Left ventricle myocardium superior (tissue), 1 donor: Measurements from ENCODE around the gene PDXDC1. TPM values are rescaled to one million over a fixed set of nuclear protein-coding genes. Genes with fewer than 3 reads are reported as not detected.
"Not testable (repeated sequence)": the region's sequence is repeated elsewhere in the genome, so short reads cannot be mapped to it uniquely, and the experiment has no call there.

Source experiments
- ATAC-seq: fragments of 200-7000 bp; cut with Tn5 transposase; one replicate; pipeline ENCODE4 v1.9.1; 2020; ENCODE audit warnings: mild to moderate bottlenecking, moderate library complexity
- DNase-seq: peaks from one replicate; pipeline ENCODE4 v3.0.0-alpha.2; 2020
- intact Hi-C: fragments of 100-400 bp; cut with micrococcal nuclease; formaldehyde crosslinking; loops from one replicate; pipeline ENCODE4 v1.11.0; 2022
- total RNA-seq: library from RNA; stranded (reverse); fragmentation: NEBNext Ultra II Directional; extraction: Animal tissue kit (Norgen Biotek cat#: 25700); gene quantifications from one replicate; pipeline ENCODE4 v1.2.1, GENCODE V29; 2021
- donor health status: DM: no; HTN: yes; CAD: no; lungs with severe emphysema.

Gene PDXDC1
- total RNA-seq, 1 donor from 2014 or later, result 82.0 TPM

DNA sequence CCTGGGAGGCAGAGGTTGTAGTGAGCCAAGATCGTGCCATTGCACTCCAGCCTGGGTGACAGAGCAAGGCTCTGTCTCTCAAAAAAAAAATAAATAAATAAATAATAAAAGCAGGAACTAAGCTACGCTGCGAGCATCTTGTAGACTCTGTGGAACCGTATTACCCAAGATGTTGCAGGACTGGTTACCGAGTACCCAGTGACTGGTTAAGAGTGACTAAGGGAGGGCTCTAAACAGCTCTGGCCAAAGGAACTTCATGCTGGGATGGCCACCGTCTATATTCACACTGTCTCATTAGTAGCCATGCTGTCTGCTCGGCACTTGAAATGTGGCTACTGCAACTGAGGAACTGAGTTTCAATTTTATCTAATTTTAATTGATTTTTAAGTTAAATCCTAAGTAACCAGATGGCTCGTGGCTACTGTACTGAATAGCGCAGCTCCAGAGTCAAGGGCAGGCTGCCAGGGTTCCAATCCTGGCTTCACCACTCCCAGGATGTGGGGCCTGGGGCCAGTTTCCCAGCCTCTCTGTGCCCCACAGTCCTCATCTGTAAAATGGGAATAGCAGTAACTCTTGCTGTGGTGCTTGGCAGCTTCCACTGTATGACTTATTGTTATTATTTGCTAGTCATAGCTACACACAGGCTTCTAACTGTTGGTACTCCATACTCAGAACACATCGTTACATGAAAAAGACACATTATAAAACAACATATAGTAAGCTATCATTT, 78.1 kb downstream of the PDXDC1 start:
- intact Hi-C loops, result no loop called here
- DNase-seq (peak; percentile 58), ATAC-seq (no peak)

DNA sequence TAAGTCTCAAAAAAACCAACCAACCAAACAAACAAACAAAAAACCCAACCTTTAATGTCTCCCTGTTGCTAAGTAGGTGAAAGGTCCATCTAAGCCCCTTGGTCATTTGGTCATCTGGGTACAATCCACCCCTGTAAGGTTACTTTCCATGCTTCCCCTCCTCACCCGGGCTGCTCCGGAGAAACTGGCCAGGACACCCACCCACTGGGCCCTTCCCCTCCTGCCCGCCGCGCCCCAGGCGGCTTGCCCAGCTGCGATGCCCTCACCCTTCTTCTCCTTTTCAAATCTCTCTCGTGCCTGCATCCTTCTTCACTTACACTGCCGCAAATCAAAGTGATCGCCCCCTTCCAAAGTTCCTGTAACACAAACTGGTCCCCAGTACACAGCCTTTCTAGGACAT, 79.1 kb downstream of the PDXDC1 start:
- intact Hi-C loops, result no loop called here
- ATAC-seq, result no peak
- no peak for DNase-seq

DNA sequence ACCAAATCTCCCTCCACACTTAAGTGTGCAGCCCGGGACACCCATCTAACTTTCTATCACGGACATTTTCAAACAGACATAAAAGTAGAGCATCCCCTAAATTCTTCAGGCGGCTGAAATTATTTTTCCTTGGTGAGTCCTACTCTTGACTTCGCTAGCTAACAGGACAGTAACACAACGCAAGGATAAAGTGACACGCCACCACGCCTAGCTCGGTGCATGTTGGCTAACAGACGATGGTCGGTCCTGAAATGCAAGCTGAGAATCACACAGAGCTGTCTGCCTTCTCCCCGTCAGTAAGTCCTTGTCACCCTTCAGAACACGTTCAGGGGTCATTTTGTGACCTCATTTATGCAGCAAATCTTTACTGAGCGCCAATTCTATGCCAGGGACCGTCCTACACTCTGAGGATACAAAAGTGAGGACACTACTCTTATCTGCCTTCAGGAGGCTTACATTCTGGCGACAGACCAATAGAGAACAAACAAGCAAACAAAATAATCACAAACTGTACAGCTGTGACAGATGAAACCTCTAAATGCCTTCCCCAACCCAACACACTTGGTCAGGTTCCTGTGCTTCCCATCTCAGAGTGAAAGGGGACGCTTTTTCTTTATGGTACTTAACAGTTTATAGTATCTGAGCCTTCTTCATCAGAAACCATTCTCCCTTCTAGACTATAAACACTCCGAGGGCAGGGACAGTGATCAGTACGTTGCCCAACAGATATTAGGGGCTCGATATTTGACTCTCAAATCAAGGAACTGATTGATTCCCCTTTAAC, 79.7 kb downstream of the PDXDC1 start:
- DNase-seq, result no peak

DNA sequence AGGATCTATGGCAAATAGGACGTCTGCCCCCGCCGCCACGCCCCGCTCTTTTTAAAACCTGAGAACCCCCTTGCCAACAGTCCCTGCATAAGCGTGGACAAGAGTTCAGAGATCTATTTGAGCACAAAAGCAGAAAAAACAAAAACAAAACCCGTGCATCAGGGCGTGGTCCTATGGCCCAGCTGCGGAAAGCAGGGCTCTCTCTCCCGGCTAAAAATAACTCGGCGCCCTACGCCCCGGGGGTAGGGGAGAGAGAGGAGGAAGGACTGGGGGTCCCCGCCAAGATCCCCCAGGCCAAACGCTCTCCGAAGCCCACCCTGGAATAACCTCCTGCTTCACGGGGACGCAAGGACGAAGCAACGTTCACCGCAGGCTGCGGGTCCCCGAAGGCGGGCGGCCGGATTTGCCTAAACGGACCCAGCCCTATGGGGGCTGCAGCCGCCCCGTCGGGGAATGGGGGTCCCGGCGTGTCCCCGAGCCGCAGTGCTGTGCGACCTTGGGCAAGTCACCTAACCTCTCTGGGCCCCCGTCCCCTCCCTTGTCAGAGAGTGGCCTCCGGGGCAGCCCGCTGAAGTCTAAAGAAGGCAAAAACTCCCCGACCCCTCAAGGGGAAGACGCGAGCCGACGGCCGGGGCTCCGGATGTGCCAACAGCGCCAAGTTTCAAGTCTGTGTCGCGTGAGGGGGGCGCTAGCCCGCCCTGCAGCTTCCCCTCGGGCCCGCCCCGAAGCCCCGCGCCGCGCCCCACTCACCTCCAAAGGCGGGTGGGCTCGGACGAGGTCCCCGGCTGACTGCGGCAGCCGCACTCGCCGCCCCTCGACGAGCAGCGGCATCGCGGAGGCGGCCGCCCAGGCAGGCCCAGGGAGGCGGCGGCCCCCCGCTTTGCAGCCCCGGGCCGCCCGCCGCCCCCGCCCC, 80.6 kb downstream of the PDXDC1 start:
- no peak for DNase-seq
- intact Hi-C loops, result no loop called here
- peak; percentile 46 for ATAC-seq

More for the DNA sequence above, 79.7 kb downstream of the PDXDC1 start:
- no peak for ATAC-seq
- intact Hi-C loops, result no loop called here

DNA sequence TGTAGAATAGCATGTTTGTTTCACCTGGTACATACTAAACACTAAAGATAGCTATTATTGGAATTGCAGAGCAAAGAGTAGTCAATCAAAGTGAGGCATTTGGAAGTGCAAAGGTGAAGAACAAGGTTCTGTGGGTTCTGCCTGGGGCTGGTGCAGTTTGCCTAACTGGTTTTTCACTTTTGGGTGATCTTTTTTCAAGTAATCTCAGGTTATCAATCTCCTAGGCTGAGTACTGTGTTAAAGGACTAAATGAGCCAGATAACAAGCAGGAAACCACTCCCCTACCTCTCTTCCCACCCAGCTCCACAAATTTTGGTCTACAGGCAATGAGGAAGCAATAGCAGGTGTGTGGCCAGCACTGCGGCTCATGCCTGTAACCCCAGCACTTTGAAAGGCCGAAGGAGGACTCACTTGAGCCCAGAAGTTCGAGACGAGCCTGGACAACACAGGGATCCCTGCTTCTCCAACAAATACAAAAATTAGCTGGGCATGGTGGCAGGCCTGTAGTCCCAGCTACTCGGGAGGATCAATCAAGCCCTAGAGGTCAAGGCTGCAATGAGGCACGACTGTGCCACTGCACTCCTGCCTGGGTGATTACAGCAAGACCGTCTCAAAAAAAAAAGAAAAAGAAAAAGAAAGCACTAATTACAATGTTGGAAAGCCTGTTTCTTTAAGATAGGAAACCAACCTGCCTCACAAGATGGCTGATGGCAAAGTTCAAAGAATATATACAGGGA, 83.0 kb downstream of the PDXDC1 start:
- no peak for ATAC-seq
- no peak for DNase-seq
- intact Hi-C loops, result no loop called here

DNA sequence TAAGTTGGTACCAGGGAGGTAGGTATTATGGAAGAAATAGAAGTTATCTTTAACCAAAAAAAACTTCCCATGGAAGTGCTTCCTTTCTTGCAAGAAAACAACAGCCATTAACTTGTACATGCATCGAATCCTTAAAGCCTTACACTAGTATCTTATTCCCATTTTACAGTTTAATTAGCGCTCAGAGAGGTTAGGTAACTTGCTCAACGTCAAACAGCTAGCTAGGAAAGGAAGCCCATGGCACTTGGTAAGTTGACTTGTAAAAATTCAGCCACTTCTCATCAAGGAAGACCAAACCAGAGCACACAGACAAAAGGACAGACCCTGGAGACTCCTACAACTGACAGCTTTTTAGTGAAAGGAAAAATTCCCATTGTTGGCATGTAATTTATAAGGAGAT, 84.5 kb downstream of the PDXDC1 start:
- intact Hi-C loops, result no loop called here
- DNase-seq, result no peak
- no peak for ATAC-seq

DNA sequence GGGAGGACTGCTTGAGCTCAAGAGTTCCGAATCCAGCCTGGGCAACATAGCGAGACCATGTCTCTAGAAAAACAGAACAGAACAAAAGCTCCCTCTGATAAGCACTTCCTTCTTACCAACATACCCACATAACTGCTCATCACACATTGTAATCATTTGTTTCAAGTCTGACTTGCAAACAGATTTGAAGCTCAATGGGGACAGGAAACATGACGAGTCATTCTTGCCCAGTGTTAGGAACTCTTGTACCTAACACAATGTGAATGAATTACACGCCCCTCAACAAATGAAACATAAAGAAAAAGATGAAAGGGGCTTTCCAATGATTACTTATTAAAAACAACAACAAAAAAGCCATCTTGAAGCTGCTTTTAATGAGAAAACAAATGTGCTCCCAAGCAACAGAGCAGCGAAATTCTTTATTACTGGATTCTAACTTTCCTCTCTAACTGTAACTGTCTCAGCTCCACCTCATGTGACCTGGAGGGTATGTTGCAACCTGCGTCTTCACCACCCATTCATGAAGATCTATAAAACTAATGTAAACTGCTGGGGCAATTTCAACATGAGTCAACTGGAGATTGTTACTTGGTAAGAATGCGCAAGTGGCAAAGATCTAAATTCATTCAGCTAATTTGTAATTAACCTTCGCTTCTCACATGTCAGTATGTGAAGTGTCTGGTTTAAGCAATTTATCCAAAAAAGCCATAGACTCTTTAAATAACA, 87.4 kb downstream of the PDXDC1 start:
- ATAC-seq, intact Hi-C loops, DNase-seq: not testable (repeated sequence)

DNA sequence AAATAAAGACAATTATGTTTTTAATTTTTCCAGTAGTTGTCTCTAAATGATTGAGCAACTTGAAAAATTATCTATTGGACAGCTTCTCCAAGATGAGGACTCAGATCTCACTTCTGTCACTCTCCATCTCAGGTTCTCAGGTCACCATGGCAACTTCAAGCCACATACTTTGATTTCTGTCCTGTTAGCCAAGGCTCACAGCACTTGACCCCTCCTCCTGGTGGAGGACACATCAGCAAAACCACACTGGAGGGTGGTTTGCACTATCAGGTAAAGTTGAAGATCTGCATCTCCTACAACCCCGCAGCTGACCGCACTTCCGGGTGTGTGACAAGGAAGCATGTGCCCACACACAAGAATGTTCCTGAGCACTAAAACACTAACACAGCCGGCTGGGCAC, 91.1 kb downstream of the PDXDC1 start:
- DNase-seq, ATAC-seq, intact Hi-C loops: not testable (repeated sequence)

DNA sequence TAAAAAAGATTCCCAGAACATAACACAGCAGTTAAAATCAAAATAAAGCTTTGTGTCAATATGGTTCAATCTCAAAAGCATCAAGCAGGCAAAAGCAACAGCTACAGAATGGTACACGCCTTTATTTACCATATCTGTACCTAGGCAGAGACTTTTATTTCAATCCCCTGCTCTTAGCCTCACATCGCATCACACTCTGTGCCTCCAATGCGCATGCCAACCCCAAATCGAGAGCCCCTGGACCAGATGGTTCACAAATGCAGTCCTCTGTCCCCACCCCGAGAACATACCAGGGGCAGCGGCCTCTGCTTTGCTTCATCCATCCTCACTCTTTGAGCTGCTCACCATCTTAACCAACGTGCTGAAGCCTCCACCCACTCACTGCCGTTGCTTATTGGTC, 91.9 kb downstream of the PDXDC1 start:
- intact Hi-C loops, DNase-seq, ATAC-seq: not testable (repeated sequence)

DNA sequence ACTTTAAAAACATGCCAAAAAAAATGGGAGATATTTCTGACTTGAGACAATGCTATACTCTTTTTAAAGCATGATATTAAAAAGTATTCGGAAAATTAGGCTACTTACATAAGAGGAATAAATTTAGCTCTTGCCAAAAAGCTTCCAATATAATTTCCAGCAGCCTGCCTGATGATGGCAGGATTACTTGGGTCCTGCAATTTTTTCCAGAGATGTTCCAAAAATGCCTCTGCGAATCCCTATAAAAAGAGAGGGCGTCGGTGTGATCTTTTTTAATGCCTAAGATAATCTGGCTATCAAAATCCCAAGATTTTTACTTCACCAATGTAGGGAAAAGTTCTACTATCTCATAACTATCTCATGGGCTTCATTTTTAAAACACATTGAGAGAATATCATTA, 96.2 kb downstream of the PDXDC1 start:
- intact Hi-C loops, DNase-seq, ATAC-seq: not testable (repeated sequence)

DNA sequence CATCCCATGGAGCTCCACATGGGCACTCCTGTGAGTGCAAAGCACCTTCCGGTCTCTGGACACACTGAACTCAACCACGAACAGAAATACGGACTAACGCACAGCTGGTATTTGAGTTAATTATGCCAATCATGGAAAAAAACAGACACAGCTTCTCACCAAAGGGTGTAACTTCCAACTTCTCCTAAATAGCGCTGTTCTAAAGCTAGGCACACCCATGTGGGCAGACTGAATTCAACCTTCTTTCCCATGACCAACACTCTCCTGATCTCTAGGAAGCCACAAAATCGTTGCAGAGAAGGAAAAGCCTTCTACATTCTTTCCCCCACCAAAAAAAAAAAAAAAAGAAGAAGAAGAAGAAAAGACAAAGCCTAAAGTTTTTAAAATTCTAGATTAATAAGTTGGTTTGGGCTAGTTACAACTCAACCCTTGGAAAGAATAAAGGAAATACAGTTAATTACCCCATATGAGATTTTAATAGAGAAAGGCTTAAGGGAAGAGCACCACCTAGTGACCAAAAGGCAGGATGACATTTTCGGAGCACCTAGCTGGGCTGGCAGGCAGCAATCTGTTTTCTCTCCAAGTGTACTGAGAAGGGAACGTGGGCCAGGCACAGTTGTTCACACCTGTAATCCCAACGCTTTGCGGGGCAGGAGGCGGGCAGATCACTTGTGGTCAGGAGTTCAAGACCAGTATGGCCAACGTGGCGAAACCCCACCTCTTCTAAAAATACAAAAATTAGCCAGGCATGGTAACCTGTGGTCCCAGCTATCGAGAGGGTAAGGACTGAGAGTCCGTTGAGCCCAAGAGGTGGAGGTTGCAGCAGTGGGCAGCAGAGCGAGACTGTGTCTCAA, 97.3 kb downstream of the PDXDC1 start:
- intact Hi-C loops, DNase-seq: not testable (repeated sequence)
- peak; percentile 86 for ATAC-seq

DNA sequence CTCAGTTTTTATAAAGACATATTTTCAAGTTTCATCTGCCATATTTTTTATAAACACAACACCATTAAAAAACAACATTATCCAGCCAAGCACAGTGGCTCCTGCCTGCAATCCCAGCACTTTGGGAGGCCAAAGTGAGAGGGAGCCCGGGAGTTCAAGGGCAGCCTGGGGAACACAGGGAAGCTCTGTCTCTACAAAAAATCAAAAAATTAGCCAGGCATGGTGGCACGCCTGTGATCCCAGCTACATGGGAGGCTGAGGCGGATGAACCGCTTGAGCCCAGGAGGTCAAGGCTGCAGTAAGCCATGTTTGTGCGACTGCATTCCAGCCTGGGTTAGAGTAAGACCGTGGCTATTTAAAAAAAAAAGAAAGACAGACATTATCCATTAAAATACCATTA, 98.3 kb downstream of the PDXDC1 start:
- no peak for ATAC-seq
- DNase-seq, result no peak
- intact Hi-C loops, result no loop called here

DNA sequence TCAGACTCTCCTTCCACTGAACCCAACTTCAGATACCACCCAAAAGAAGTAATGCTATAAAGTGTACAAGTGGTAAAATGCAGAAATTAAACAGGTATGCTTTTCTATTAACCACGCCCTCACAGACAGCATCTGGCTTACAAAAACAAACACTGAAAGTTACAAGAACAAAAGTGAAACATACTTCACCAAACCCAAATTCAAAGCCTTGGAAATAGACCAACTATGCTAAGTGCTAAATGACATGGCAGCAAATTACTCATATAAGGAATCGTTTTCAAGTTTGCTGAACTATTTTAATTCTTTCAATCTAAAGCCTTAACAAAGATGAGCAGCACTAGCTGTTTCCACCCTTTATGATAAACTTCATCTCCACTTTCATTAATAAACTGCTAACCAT, 101.3 kb downstream of the PDXDC1 start:
- intact Hi-C loops, DNase-seq, ATAC-seq: not testable (repeated sequence)

DNA sequence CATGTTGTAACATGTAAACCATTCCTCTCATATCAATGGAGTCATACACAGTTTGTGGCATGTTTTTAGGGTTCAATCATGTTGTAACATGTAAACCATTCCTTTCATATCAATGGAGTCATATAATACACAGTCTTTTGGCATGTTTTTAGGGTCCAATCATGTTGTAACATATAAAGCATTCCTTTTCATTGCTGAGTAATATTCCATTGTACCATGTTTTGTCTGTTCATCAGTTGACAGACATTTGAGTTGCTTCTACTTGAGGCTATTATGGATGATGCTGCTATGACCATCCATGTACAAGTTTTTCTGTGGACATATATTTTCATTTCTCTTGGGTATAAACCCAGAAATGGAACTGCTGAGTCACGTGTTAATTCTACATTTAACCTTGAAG, 106.1 kb downstream of the PDXDC1 start:
- intact Hi-C loops, ATAC-seq, DNase-seq: not testable (repeated sequence)

DNA sequence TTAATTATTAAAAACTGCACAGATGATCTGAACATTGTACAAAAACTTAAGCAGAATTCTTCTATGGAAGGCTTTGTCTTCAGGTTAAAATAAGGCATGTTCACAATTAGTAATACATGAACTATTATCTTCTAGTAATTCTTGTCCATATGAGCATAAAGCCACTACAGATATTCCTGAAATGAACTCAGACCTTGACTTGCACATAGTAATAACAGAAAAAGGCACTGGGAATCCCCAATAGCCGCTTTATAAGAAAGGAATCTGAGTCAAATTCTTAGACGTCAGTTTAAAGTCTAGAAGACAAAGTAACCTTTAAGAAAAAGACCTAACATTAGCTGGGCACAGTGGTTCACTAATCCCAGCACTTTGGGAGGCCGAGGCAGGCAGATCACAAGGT, 108.0 kb downstream of the PDXDC1 start:
- intact Hi-C loops, ATAC-seq, DNase-seq: not testable (repeated sequence)

DNA sequence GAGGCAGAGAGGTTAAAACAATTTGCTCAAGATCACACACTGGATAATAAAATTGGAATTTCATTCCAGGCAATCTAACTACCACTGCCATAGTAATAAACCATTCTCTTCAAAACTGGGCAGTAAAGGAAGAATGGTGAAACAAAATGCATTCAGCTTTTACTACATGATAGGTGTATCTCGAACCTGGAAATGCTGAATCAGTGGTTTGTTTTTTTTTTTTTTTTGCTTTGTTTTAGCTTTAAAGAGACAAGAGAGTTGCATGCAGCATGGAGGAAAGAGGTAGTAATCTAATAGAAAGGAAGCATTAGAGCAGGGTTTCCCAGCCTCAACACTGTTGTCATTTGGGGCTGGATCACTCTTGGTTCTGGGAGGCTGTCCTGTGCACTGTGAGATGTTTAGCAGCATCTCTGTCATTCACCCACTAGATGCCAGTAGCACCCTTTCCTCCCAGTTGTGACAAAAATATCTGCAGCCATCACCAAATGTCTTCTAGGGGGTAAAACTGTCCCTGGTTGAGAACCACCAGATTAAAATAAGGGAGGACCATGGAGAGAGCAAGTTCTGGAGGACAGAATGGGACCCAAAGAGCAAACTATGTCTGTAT, 115.9 kb downstream of the PDXDC1 start:
- intact Hi-C loops, DNase-seq, ATAC-seq: not testable (repeated sequence)

DNA sequence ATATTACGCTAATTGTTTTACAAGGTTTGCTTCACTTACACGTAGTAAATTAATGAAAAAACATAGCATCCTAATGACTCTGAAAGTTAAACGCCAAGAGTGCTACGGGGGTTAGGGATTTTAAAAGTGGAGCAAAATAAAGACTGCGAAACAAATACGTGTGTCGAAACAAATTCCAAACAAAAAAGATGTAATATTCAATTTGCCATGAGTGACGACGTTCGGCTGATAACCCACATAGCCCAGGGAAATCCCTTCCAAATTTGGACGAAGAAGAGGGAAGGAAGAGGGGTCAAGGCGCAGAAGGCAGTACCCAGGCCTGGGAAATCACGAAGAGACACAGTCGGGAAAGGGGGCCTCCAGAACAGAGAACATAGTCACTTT, 118.7 kb downstream of the PDXDC1 start:
- intact Hi-C loops, ATAC-seq, DNase-seq: not testable (repeated sequence)
